ENCODE measurements around the gene MICAL3. TPM values are rescaled to one million over a fixed set of nuclear protein-coding genes. Genes with fewer than 3 reads are reported as not detected.

MICAL3 gene
- total and polyA plus RNA-seq, 2 of the 8 experiments (the other 6 are each of a cell fraction or from before 2014, with no cell fraction given) = 8.3 to 41.8 TPM

GRCh38 chr22:17815703-17816254 is 208.6 kb downstream of the MICAL3 start:
- H4K8ac ChIP-seq (ENCODE audit: extremely low read depth, insufficient read depth, low read length) = no peak overlapping the region
- H2BK20ac ChIP-seq (ENCODE audit: low read length) = no peak overlapping the region
- H3K4me2 ChIP-seq (ENCODE audit: insufficient read depth in 1 of 2, low read depth in 2 of 2, low read length in 2 of 2) = no peak overlapping the region
- no peak overlapping the region for H3K23ac ChIP-seq (ENCODE audit: insufficient read length)
- H3K79me2 ChIP-seq (ENCODE audit: control insufficient read depth in 1 of 2, insufficient read depth in 2 of 2, low read length in 2 of 2) = no peaks in the 10 kb centered on the region
- no peak overlapping the region for H4K91ac ChIP-seq (replicated peaks; ENCODE audit: insufficient read length, low read length)
- H3K36me3 ChIP-seq (ENCODE audit: control insufficient read depth in 2 of 4, insufficient read depth in 4 of 4, low read length in 3 of 4) = peaks cover 0 to 3% (median 0%) of the 10 kb centered on the region in 4 experiments; a peak in 1 of 8 replicates
- H3K56ac ChIP-seq (replicated peaks; ENCODE audit: insufficient read length, low read depth, low read length) = no peak overlapping the region
- TF ChIP-seq NRF1 (IDR thresholded peaks at IDR 0.05; ENCODE audit: low read depth, low read length) (no peak), MAFK (IDR thresholded peaks at IDR 0.05; ENCODE audit: low read depth, low read length) (no peak), SP4 (IDR thresholded peaks at IDR 0.05; ENCODE audit: low read length) (no peak), ASH2L (IDR thresholded peaks at IDR 0.05; ENCODE audit: low read length) (no peak), JUN (IDR thresholded peaks at IDR 0.05; ENCODE audit: low read depth, low read length) (no peak), CTCF (IDR thresholded peaks at IDR 0.05; ENCODE audit: control extremely low read depth in 1 of 3, insufficient read depth in 1 of 3, low read depth in 1 of 3, low read length in 3 of 3) (no peak)
- no peak for DNase-seq (ENCODE audit: low read depth in 1 of 2, low spot score in 2 of 2)
- no peak for FAIRE-seq
- H4K20me1 ChIP-seq (replicated peaks in 1 of 2; ENCODE audit: control insufficient read depth in 1 of 2, insufficient read depth in 2 of 2, low read length in 2 of 2) = peaks cover 0 to 1% of the 10 kb centered on the region in 2 experiments
- no peak overlapping the region for H2AK5ac ChIP-seq (ENCODE audit: low read depth, low read length)
- ChIA-PET POLR2A (ENCODE audit: partially characterized antibody) (no interaction called here), CTCF (ENCODE audit: partially characterized antibody) (interaction anchor here (1.2 to 2.4 kb wide), 3 partner anchors 15 to 74 kb away, joined by 4 to 9 read pairs (median 7); no protein-coding TSS in a partner anchor)
- H2BK15ac ChIP-seq (ENCODE audit: low read length) = no peak overlapping the region
- H3K9ac ChIP-seq (replicated peaks in 1 of 4; ENCODE audit: extremely low read depth in 1 of 4, low read depth in 3 of 4, low read length in 3 of 4) = no peak overlapping the region
- H3K4me3 ChIP-seq (ENCODE audit: extremely low read depth in 1 of 4, insufficient read depth in 2 of 4, low read depth in 3 of 4, low read length in 4 of 4) = no peak overlapping the region
- H3K18ac ChIP-seq (ENCODE audit: extremely low read depth, low read length) = no peak overlapping the region; the same call in 1 of the 2 replicates
- H3K14ac ChIP-seq (ENCODE audit: insufficient read length) = no peak overlapping the region
- H3K23me2 ChIP-seq (ENCODE audit: low read depth, low read length) = no peaks in the 10 kb centered on the region
- H3K27me3 ChIP-seq (replicated peaks in 1 of 4; ENCODE audit: control insufficient read depth in 3 of 4, extremely low read depth in 1 of 4, insufficient read depth in 3 of 4, low read length in 3 of 4) = no peaks in the 10 kb centered on the region
- 92% methylated on average over 15 of the region's 15 CpGs; no CpG with 5 or more reads in 1 of the 2 experiments for WGBS, 2 experiments (ENCODE audit: extremely low coverage in 1 of 2, insufficient coverage in 1 of 2, insufficient read length in 1 of 2, insufficient replicate concordance in 2 of 2, low coverage in 1 of 2, low lambda C conversion rate in 2 of 2, missing lambda C conversion rate in 1 of 2)
- H2AFZ ChIP-seq (ENCODE audit: low read length) = no peak overlapping the region
- H3K9me3 ChIP-seq (ENCODE audit: insufficient read depth in 2 of 2, low read depth in 1 of 2, low read length in 1 of 2) = no peaks in the 10 kb centered on the region
- H3K4me1 ChIP-seq (replicated peaks in 1 of 4; ENCODE audit: control insufficient read depth in 3 of 4, insufficient read depth in 4 of 4, low read length in 3 of 4) = peaks cover 0 to 1% (median 0%) of the 10 kb centered on the region in 4 experiments; a peak in 2 of 7 replicates
- no peaks in the 10 kb centered on the region; the same call in 1 of the 2 replicates for H3K79me1 ChIP-seq (ENCODE audit: low read depth, low read length)
- no peak overlapping the region for H2BK5ac ChIP-seq (ENCODE audit: low read depth, low read length)
- H2BK120ac ChIP-seq (replicated peaks; ENCODE audit: low read depth, low read length) = no peak overlapping the region
- H2BK12ac ChIP-seq (ENCODE audit: low read depth, low read length) = no peak overlapping the region
- H3K4ac ChIP-seq (replicated peaks; ENCODE audit: insufficient read length, low read depth, low read length) = no peak overlapping the region
- no peak overlapping the region for H4K5ac ChIP-seq (ENCODE audit: insufficient read length, low read depth, low read length)
- H3K27ac ChIP-seq (ENCODE audit: low read depth, low read length) = no peak overlapping the region
